T-cell (primary cell): ENCODE results near the gene HAUS7. TPM values are rescaled to one million over a fixed set of nuclear protein-coding genes. Genes with fewer than 3 reads are reported as not detected.

Experiments used
- ATAC-seq, 4 experiments: fragments of 200-7000 bp in 3 of 4; fragments of 150-1000 bp in 1 of 4; cut with Tn5 transposase; replicated peaks in 1 of 4; 1 replicate in 3 of 4; 2 replicates in 1 of 4; pipeline ENCODE4 v1.10.0; 2021; ENCODE audit warnings: moderate library complexity in 3 of 4, mild to moderate bottlenecking in 2 of 4, moderate number of reproducible peaks in 1 of 4
- CTCF ChIA-PET, 2 donors: fragments of 300-600 bp; sonication (Branson Sonifier 250); formaldehyde crosslinking; loops; one replicate each; lab custom pipeline; 2022; ENCODE audit warnings: antibody characterized with exemption in 2 of 2; lab: Charles Lee
- POLR2A ChIA-PET, 2 donors: fragments of 300-600 bp; sonication (Branson Sonifier 250); formaldehyde crosslinking; loops; one replicate each; lab custom pipeline; 2022; ENCODE audit warnings: antibody characterized with exemption in 2 of 2; lab: Charles Lee
- DNase-seq, 35 experiments: peaks; one replicate each; pipeline versions ENCODE4 v3.0.0 to v3.0.0-alpha.2; 2013 to 2023
- H3K27ac ChIP-seq: one replicate; pipeline ENCODE4 v1.5.1; 2013; ENCODE audit warnings: low read length
- H3K27me3 ChIP-seq, 2 experiments: replicated peaks in 1 of 2; 1 replicate in 1 of 2; 2 replicates in 1 of 2; pipeline versions ENCODE4 v1.6.1 to v1.7.0; 2013; ENCODE audit warnings: low read length in 1 of 2, mixed read lengths in 1 of 2; ENCODE audit not compliant: control insufficient read depth in 2 of 2, insufficient read depth in 2 of 2; ENCODE audit errors: extremely low read depth in 1 of 2
- H3K36me3 ChIP-seq, 2 donors: 1 replicate in 1 of 2; 2 replicates in 1 of 2; pipeline versions ENCODE4 v1.6.1 to v1.7.0; 2013; ENCODE audit warnings: low read length in 1 of 2; ENCODE audit not compliant: control insufficient read depth in 2 of 2, insufficient read depth in 1 of 2; ENCODE audit errors: extremely low read depth in 1 of 2
- H3K4me1 ChIP-seq, 2 experiments: 1 replicate in 1 of 2; 2 replicates in 1 of 2; pipeline versions ENCODE4 v1.6.1 to v1.7.0; 2013; ENCODE audit warnings: low read length in 2 of 2, mixed read lengths in 1 of 2; ENCODE audit not compliant: insufficient read depth in 2 of 2, control insufficient read depth in 1 of 2; ENCODE audit errors: extremely low read depth in 1 of 2
- H3K4me3 ChIP-seq, 2 donors: 1 replicate in 1 of 2; 2 replicates in 1 of 2; pipeline versions ENCODE4 v1.5.1 to v1.7.0; 2013; ENCODE audit warnings: mild to moderate bottlenecking in 2 of 2, low read length in 1 of 2, moderate library complexity in 1 of 2; ENCODE audit not compliant: control insufficient read depth in 1 of 2; ENCODE audit errors: extremely low read depth in 1 of 2
- H3K9me3 ChIP-seq: 2 replicates; pipeline ENCODE4 v1.7.0; 2013
- H3K27ac Mint-ChIP-seq, 2 donors: one replicate each; pipeline ENCODE4 v1.8.0; 2020 to 2021; ENCODE audit warnings: mild to moderate bottlenecking in 2 of 2, mixed read lengths in 2 of 2
- H3K27me3 Mint-ChIP-seq, 2 donors: one replicate each; pipeline ENCODE4 v1.8.0; 2021 to 2022; ENCODE audit warnings: mixed read lengths in 2 of 2
- H3K36me3 Mint-ChIP-seq: one replicate; pipeline ENCODE4 v1.8.0; 2021; ENCODE audit warnings: mixed read lengths
- H3K4me1 Mint-ChIP-seq, 3 donors: one replicate each; pipeline ENCODE4 v1.8.0; 2020 to 2022; ENCODE audit warnings: mixed read lengths in 3 of 3, mild to moderate bottlenecking in 1 of 3
- H3K4me3 Mint-ChIP-seq, 3 donors: one replicate each; pipeline ENCODE4 v1.8.0; 2020 to 2022; ENCODE audit warnings: mild to moderate bottlenecking in 3 of 3, mixed read lengths in 3 of 3, moderate library complexity in 3 of 3
- H3K9me3 Mint-ChIP-seq, 3 donors: one replicate each; pipeline ENCODE4 v1.8.0; 2020 to 2022; ENCODE audit warnings: mixed read lengths in 3 of 3
- WGBS: methylation state at CpG from one replicate; pipeline ENCODE4 v1.1.5; 2013; ENCODE audit warnings: missing lambda C conversion rate; ENCODE audit not compliant: insufficient coverage; 5-methylcytosine and 5-hydroxymethylcytosine counted together
- total RNA-seq, 35 experiments: library from RNA in 6 of 35; stranded (reverse) in 6 of 35; fragments of 120-200 nt in 1 of 35; gene quantifications; one replicate each; pipeline versions ENCODE4 v1.2.1 to v1.2.4 and lab custom pipeline; 2013 to 2026

Gene HAUS7
- total RNA-seq, 5 donors from 2014 or later (not counting 1 experiment from before 2014, with no cell fraction given) = 30.7 to 58.4 (median 48.6) TPM

- no peaks in the 10 kb centered on the region for H3K27me3 Mint-ChIP-seq
- no peaks in the 10 kb centered on the region for H3K36me3 ChIP-seq
- no peak for DNase-seq
- H3K27ac ChIP-seq = no peak overlapping the region
- no peak overlapping the region for H3K27ac Mint-ChIP-seq
- 80% methylated on average over 1 of the region's 16 CpGs for WGBS
- H3K9me3 Mint-ChIP-seq = no peaks in the 10 kb centered on the region
- ATAC-seq = no peak
- no peaks in the 10 kb centered on the region for H3K36me3 Mint-ChIP-seq
- ChIA-PET CTCF (interaction anchor here (0.6 kb wide), 2 partner anchors 540 to 546 kb away, joined by 3 to 9 read pairs; no protein-coding TSS in a partner anchor), POLR2A (no interaction called here)
- no peak overlapping the region for H3K4me3 Mint-ChIP-seq
- no peak overlapping the region for H3K4me3 ChIP-seq
- H3K9me3 ChIP-seq = no peaks in the 10 kb centered on the region
- peaks cover 5 to 12% (median 9%) of the 10 kb centered on the region in 3 donors for H3K4me1 Mint-ChIP-seq
- peaks cover 4 to 16% of the 10 kb centered on the region in 2 experiments for H3K4me1 ChIP-seq
- peaks cover 0 to 3% of the 10 kb centered on the region in 2 experiments for H3K27me3 ChIP-seq
Observed at GRCh38 chrX:153476666-153477363, 6.4 kb upstream of the HAUS7 start.

GRCh38 chrX:153475751-153476281, 5.4 kb upstream of the HAUS7 start:
- WGBS = 93% methylated on average over 3 of the region's 11 CpGs
- H3K27me3 ChIP-seq = peaks cover 0 to 3% of the 10 kb centered on the region in 2 experiments
- no peaks in the 10 kb centered on the region for H3K27me3 Mint-ChIP-seq
- no peak overlapping the region for H3K4me3 ChIP-seq
- ATAC-seq (no peak), DNase-seq (no peak)
- POLR2A ChIA-PET = no interaction called here
- no peak overlapping the region for H3K27ac ChIP-seq
- H3K36me3 Mint-ChIP-seq = no peaks in the 10 kb centered on the region
- peaks cover 5 to 17% (median 15%) of the 10 kb centered on the region in 3 donors for H3K4me1 Mint-ChIP-seq
- peak overlapping the region in 1 of 2 donors; percentile 39 for H3K27ac Mint-ChIP-seq
- no peaks in the 10 kb centered on the region for H3K9me3 ChIP-seq
- peak overlapping the region in 2 of 3 donors; percentile 28 to 54 for H3K4me3 Mint-ChIP-seq
- no peaks in the 10 kb centered on the region for H3K36me3 ChIP-seq
- CTCF ChIA-PET = interaction anchor here in 1 of 2 donors (0.7 kb wide), 1 partner anchor 44 kb away, joined by 3 read pairs; no protein-coding TSS in a partner anchor
- peaks cover 4 to 23% of the 10 kb centered on the region in 2 experiments for H3K4me1 ChIP-seq
- H3K9me3 Mint-ChIP-seq = no peaks in the 10 kb centered on the region

DNA sequence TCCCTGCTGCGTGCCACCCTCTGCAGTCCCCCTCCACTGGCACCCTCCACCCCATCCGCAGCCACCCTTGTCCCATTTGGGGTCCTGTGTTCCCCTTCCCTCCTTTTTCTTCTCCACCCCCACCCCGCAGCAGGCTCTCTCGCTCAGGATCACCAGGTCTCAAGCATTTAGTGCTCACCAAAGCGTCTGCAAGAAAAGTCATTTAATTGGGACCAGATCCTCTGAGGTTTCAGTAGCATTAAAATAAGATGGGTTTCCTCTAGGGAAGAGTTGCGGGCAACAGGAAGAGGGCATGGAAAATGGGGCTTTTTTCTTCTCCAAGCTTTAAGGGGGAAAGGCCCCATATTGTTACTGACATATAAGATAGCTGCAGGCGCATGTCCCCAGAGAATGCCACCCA, 4.9 kb upstream of the HAUS7 start:
- Mint-ChIP-seq H3K9me3 (no peaks in the 10 kb centered on the region), H3K27ac (peak overlapping the region in 1 of 2 donors; percentile 39), H3K36me3 (no peaks in the 10 kb centered on the region), H3K4me1 (peaks cover 5 to 17% (median 16%) of the 10 kb centered on the region in 3 donors), H3K27me3 (no peaks in the 10 kb centered on the region), H3K4me3 (peak overlapping the region in 1 of 3 donors; percentile 54)
- DNase-seq (no peak), ATAC-seq (no peak)
- Histone ChIP-seq H3K4me3 (peak overlapping the region; percentile 34 to 38), H3K27ac (no peak overlapping the region), H3K36me3 (no peaks in the 10 kb centered on the region), H3K9me3 (no peaks in the 10 kb centered on the region), H3K4me1 (peaks cover 4 to 24% of the 10 kb centered on the region in 2 experiments), H3K27me3 (peaks cover 0 to 3% of the 10 kb centered on the region in 2 experiments)
- CTCF ChIA-PET = no interaction called here
- POLR2A ChIA-PET = no interaction called here
- WGBS = 80% methylated on average over 1 of the region's 7 CpGs

GRCh38 chrX:153474718-153475117, 4.3 kb upstream of the HAUS7 start:
- no peak overlapping the region for H3K27ac Mint-ChIP-seq
- no peaks in the 10 kb centered on the region for H3K9me3 Mint-ChIP-seq
- Histone ChIP-seq H3K4me3 (peak overlapping the region; percentile 34 to 38), H3K27me3 (peaks cover 0 to 3% of the 10 kb centered on the region in 2 experiments), H3K36me3 (no peaks in the 10 kb centered on the region), H3K4me1 (peaks cover 4 to 27% of the 10 kb centered on the region in 2 experiments), H3K27ac (no peak overlapping the region), H3K9me3 (no peaks in the 10 kb centered on the region)
- ATAC-seq = no peak
- H3K27me3 Mint-ChIP-seq = no peaks in the 10 kb centered on the region
- CTCF ChIA-PET = no interaction called here
- POLR2A ChIA-PET = no interaction called here
- peak in 32 of 35 experiments; percentile 10 to 66 (median 31) for DNase-seq
- H3K4me1 Mint-ChIP-seq = peaks cover 5 to 17% (median 16%) of the 10 kb centered on the region in 3 donors
- H3K36me3 Mint-ChIP-seq = no peaks in the 10 kb centered on the region
- WGBS = 1% methylated on average over 46 of the region's 59 CpGs
- H3K4me3 Mint-ChIP-seq = peak overlapping the region in 1 of 3 donors; percentile 54

- ChIA-PET POLR2A (interaction anchor here in 1 of 2 donors (0.7 kb wide), 1 partner anchor 1360 kb away, joined by 3 read pairs; the partner anchor contains the start of gene SMIM9), CTCF (no interaction called here)
- Mint-ChIP-seq H3K9me3 (no peaks in the 10 kb centered on the region), H3K27ac (peak overlapping the region; percentile 31 to 39), H3K4me1 (peaks cover 5 to 20% (median 17%) of the 10 kb centered on the region in 3 donors), H3K27me3 (no peaks in the 10 kb centered on the region), H3K36me3 (no peaks in the 10 kb centered on the region), H3K4me3 (peak overlapping the region; percentile 34 to 54 (median 39))
- Histone ChIP-seq H3K9me3 (no peaks in the 10 kb centered on the region), H3K4me3 (no peak overlapping the region), H3K4me1 (peaks cover 4 to 32% of the 10 kb centered on the region in 2 experiments), H3K36me3 (no peaks in the 10 kb centered on the region), H3K27me3 (peaks cover 0 to 3% of the 10 kb centered on the region in 2 experiments), H3K27ac (no peak overlapping the region)
- whole genome bisulfite sequencing = 100% methylated on average over 2 of the region's 10 CpGs
- ATAC-seq (no peak), DNase-seq (peak in 1 of 35 experiments; percentile 5)
Observed at GRCh38 chrX:153474266-153474665, 3.9 kb upstream of the HAUS7 start.

- Mint-ChIP-seq H3K4me1 (peaks cover 5 to 24% (median 23%) of the 10 kb centered on the region in 3 donors), H3K27me3 (no peaks in the 10 kb centered on the region), H3K9me3 (no peaks in the 10 kb centered on the region), H3K27ac (peak overlapping the region; percentile 64 to 79), H3K4me3 (peak overlapping the region in 2 of 3 donors; percentile 40 to 51), H3K36me3 (no peaks in the 10 kb centered on the region)
- ChIA-PET CTCF (interaction anchor here in 1 of 2 donors (1.1 kb wide), 1 partner anchor 11 kb away, joined by 4 read pairs; no protein-coding TSS in a partner anchor), POLR2A (no interaction called here)
- Histone ChIP-seq H3K36me3 (peaks cover 0 to 3% of the 10 kb centered on the region in 2 donors), H3K27me3 (peaks cover 0 to 3% of the 10 kb centered on the region in 2 experiments), H3K9me3 (no peaks in the 10 kb centered on the region), H3K4me1 (peaks cover 4 to 43% of the 10 kb centered on the region in 2 experiments), H3K27ac (no peak overlapping the region), H3K4me3 (no peak overlapping the region)
- DNase-seq = no peak
- no peak for ATAC-seq
- no CpG with 5 or more reads among the region's 10 CpGs for WGBS
Observed at GRCh38 chrX:153473126-153473525, 2.8 kb upstream of the HAUS7 start.
